Ovary (tissue), 9 donors: Measurements from ENCODE around the gene CACNA1F. TPM values are rescaled to one million over a fixed set of nuclear protein-coding genes. Genes with fewer than 3 reads are reported as not detected.

Experiments
- DNase-seq, 5 donors: peaks; one replicate each; pipeline ENCODE4 v3.0.0-alpha.2; 2019 to 2020
- H3K27ac ChIP-seq, 2 donors: fragments of 200-600 bp; one replicate each; pipeline versions ENCODE4 v1.5.1 to v1.8.0; 2019 to 2022
- H3K27me3 ChIP-seq: fragments of 200-600 bp; one replicate; pipeline ENCODE4 v1.8.0; 2022
- H3K36me3 ChIP-seq: fragments of 200-600 bp; sonication (generic); one replicate; pipeline ENCODE4 v1.5.1; 2019
- H3K4me1 ChIP-seq: one replicate; pipeline ENCODE4 v1.8.1; 2013; ENCODE audit warnings: mild to moderate bottlenecking, moderate library complexity; ENCODE audit not compliant: insufficient read depth
- H3K4me3 ChIP-seq: fragments of 200-600 bp; sonication (generic); one replicate; pipeline ENCODE4 v1.5.1; 2017
- H3K9me3 ChIP-seq, 2 donors: fragments of 200-600 bp in 1 of 2; sonication (generic) in 1 of 2; one replicate each; pipeline versions ENCODE4 v1.5.1 to v1.8.1; 2013 to 2019; ENCODE audit warnings: mild to moderate bottlenecking in 1 of 2, moderate library complexity in 1 of 2
- CTCF ChIP-seq, 3 donors: fragments of 450-650 bp in 2 of 3; fragments of 200-600 bp in 1 of 3; IDR thresholded peaks; one replicate each; pipeline versions ENCODE4 v1.5.1 to v1.8.0; 2016 to 2022; ENCODE audit warnings: antibody characterized with exemption in 3 of 3, mild to moderate bottlenecking in 1 of 3
- EP300 ChIP-seq: sonication (generic); formaldehyde crosslinking; IDR thresholded peaks from one replicate; pipeline ENCODE4 v1.6.1; 2017; ENCODE audit warnings: antibody characterized with exemption
- POLR2A ChIP-seq: fragments of 450-650 bp; IDR thresholded peaks from one replicate; pipeline ENCODE4 v1.6.1; 2017; ENCODE audit warnings: antibody characterized with exemption, mild to moderate bottlenecking, moderate library complexity
- WGBS, 3 donors: extraction: QIAGEN DNeasy Blood & Tissue Kit in 1 of 3; methylation state at CpG; one replicate each; pipeline versions ENCODE4 v1.1.5 to v1.1.7; 2013 to 2017; 5-methylcytosine and 5-hydroxymethylcytosine counted together
- intact Hi-C, 4 donors: fragments of 100-400 bp; cut with DNase I; formaldehyde crosslinking; loops; one replicate each; pipeline versions ENCODE4 v1.11.0 to v1.15.1; 2022 to 2023
- polyA plus RNA-seq, 2 donors: library from polyadenylated mRNA; stranded (reverse); fragments of 200-250 nt in 1 of 2; fragments of 350-450 nt in 1 of 2; fragmentation: Illumina TruSeq in 1 of 2; extraction: RNeasy Lipid Tissue Mini Kit (QIAGEN cat#74804) in 1 of 2; gene quantifications; one replicate each; pipeline ENCODE4 v1.2.3, GENCODE V29; 2013 to 2014
- total RNA-seq, 7 donors: library from RNA; depleted of rRNA in 2 of 7; stranded (reverse); fragments of >200 nt in 2 of 7; fragmentation: NEBNext Ultra II Directional in 3 of 7; extraction: Animal tissue kit (Norgen Biotek cat#: 25700) in 3 of 7; gene quantifications; one replicate each; pipeline versions ENCODE4 v1.1.0 to v1.2.4, GENCODE V29; 2016 to 2023
- donor health status: DM: no; HTN: no; CAD: no; lungs with moderate emphysema.
- donor health status: DM: no; HTN: no; CAD: no.
- donor health status: Bipolar disorder and iron deficiency.
- donor health status: DM: yes; HTN: yes; CAD: no.
- donor health status: DM: no; HTN: no; CAD: no.
- donor health status: DM: yes; HTN: yes; CAD: no.

Gene CACNA1F
- total and polyA plus RNA-seq, 9 donors, result 0.02 to 0.32 (median 0.15) TPM; not detected in 2

- 82 to 83% (median 82%) methylated on average over 16 to 17 of the region's 17 CpGs for WGBS, 3 donors
- no peak overlapping the region for H3K27ac ChIP-seq
- no peaks in the 10 kb centered on the region for H3K4me1 ChIP-seq
- TF ChIP-seq EP300 (no peak), CTCF (IDR thresholded peaks at IDR 0.05) (no peak)
- no peak for DNase-seq
- intact Hi-C loops, result no loop called here
- H3K27me3 ChIP-seq, result no peaks in the 10 kb centered on the region
- H3K4me3 ChIP-seq, result no peak overlapping the region
- no peaks in the 10 kb centered on the region for H3K36me3 ChIP-seq
- no peaks in the 10 kb centered on the region for H3K9me3 ChIP-seq
Observed at GRCh38 chrX:49228185-49228584, 5.0 kb downstream of the CACNA1F start.

- H3K36me3 ChIP-seq, result no peaks in the 10 kb centered on the region
- intact Hi-C loops, result no loop called here
- TF ChIP-seq POLR2A (no peak), CTCF (IDR thresholded peaks at IDR 0.05) (no peak), EP300 (no peak)
- H3K9me3 ChIP-seq, result no peaks in the 10 kb centered on the region
- H3K27me3 ChIP-seq, result no peaks in the 10 kb centered on the region
- H3K4me1 ChIP-seq, result no peaks in the 10 kb centered on the region
- no peak overlapping the region for H3K4me3 ChIP-seq
- no peak overlapping the region for H3K27ac ChIP-seq
- WGBS, 3 donors, result 61 to 68% (median 66%) methylated on average over 2 of the region's 2 CpGs
- DNase-seq, result no peak
Observed at GRCh38 chrX:49227726-49228125, 5.4 kb downstream of the CACNA1F start.

GRCh38 chrX:49226946-49227345, 6.2 kb downstream of the CACNA1F start:
- Histone ChIP-seq H3K36me3 (no peaks in the 10 kb centered on the region), H3K27me3 (no peaks in the 10 kb centered on the region), H3K4me3 (no peak overlapping the region), H3K27ac (no peak overlapping the region), H3K4me1 (no peaks in the 10 kb centered on the region), H3K9me3 (no peaks in the 10 kb centered on the region)
- DNase-seq, result no peak
- intact Hi-C loops, result no loop called here
- 88 to 91% (median 91%) methylated on average over 9 of the region's 9 CpGs for WGBS, 3 donors
- no peak for TF ChIP-seq POLR2A
- no peak for TF ChIP-seq EP300
- no peak for TF ChIP-seq CTCF (IDR thresholded peaks at IDR 0.05)

GRCh38 chrX:49225858-49226257, 7.3 kb downstream of the CACNA1F start:
- no peak for DNase-seq
- Histone ChIP-seq H3K27ac (no peak overlapping the region), H3K36me3 (no peaks in the 10 kb centered on the region), H3K4me1 (no peaks in the 10 kb centered on the region), H3K9me3 (no peaks in the 10 kb centered on the region), H3K4me3 (no peak overlapping the region), H3K27me3 (no peaks in the 10 kb centered on the region)
- TF ChIP-seq EP300 (no peak), POLR2A (no peak), CTCF (IDR thresholded peaks at IDR 0.05) (no peak)
- intact Hi-C loops, result no loop called here
- 66 to 78% (median 71%) methylated on average over 14 of the region's 14 CpGs for WGBS, 3 donors

- Histone ChIP-seq H3K4me3 (no peak overlapping the region), H3K9me3 (peaks cover 0 to 5% of the 10 kb centered on the region in 2 donors), H3K36me3 (no peaks in the 10 kb centered on the region), H3K27me3 (no peaks in the 10 kb centered on the region), H3K4me1 (no peaks in the 10 kb centered on the region), H3K27ac (no peak overlapping the region)
- 71 to 81% (median 72%) methylated on average over 2 of the region's 2 CpGs for WGBS, 3 donors
- intact Hi-C loops, result no loop called here
- no peak for DNase-seq
- TF ChIP-seq POLR2A, result no peak
- no peak for TF ChIP-seq EP300
- TF ChIP-seq CTCF (IDR thresholded peaks at IDR 0.05), result no peak
Observed at GRCh38 chrX:49221868-49222267, 11.3 kb downstream of the CACNA1F start.
